GM21423 (cell line): ENCODE measurements around the gene TMEM203.

Source experiments
- ATAC-seq: cut with Tn5 transposase; IDR thresholded peaks from one replicate; pipeline ENCODE4 v1.9.1; 2021; ENCODE audit warnings: mild to moderate bottlenecking, moderate library complexity; ENCODE audit not compliant: unreplicated experiment

Gene TMEM203

DNA sequence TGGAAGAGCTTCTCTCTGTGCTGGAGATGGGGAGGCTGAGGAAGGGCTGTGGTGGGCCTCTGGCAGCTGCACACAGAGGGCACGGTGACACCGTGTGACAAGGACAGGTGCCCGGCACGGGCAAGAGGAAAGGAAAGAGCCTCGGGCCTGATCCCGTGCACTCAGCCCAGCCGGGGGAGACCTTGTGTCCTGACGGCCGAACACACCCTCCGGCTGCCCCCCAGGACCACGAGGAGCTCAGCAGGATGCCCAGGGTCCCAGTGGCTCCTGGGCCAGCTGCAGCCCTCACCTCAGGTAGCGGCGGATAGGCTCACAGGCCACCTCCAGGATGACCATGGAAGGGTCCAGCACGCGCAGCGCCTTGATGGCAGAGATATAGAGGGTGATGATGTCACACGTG lies 22.6 kb downstream of the TMEM203 start:
- ATAC-seq, result no peak

GRCh38 chr9:137181680-137182079 lies 23.8 kb downstream of the TMEM203 start:
- ATAC-seq, result no peak

- ATAC-seq, result no peak
Observed at GRCh38 chr9:137180491-137180890, 25.0 kb downstream of the TMEM203 start.

DNA sequence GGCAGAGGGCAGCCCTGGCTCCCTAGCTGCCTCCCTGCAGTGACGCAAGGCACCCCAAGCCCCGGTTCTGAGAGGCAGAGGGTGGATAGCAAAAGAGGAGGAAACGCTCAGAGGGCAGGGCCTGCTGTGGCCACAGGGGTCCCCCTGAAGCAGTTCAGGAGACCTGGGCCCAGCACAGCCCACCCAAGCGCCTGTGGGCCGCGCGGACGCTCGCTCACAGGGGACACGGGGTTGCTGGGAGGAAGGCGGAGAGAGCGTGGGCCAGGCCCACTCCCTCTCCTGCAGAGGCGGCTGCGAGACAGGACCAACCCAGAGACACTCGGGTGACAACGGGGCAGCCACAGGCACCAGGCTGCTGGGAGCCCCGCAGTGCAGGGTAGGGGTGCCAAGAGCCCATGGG lies 25.7 kb downstream of the TMEM203 start:
- no peak for ATAC-seq

GRCh38 chr9:137178939-137179630 lies 26.4 kb downstream of the TMEM203 start:
- ATAC-seq, result no peak

GRCh38 chr9:137178201-137178938 lies 27.1 kb downstream of the TMEM203 start:
- no peak for ATAC-seq

GRCh38 chr9:137176302-137177182 lies 28.9 kb downstream of the TMEM203 start:
- no peak for ATAC-seq

GRCh38 chr9:137175345-137175961 lies 30.0 kb downstream of the TMEM203 start:
- no peak for ATAC-seq

GRCh38 chr9:137174722-137175293 lies 30.6 kb downstream of the TMEM203 start:
- no peak for ATAC-seq

DNA sequence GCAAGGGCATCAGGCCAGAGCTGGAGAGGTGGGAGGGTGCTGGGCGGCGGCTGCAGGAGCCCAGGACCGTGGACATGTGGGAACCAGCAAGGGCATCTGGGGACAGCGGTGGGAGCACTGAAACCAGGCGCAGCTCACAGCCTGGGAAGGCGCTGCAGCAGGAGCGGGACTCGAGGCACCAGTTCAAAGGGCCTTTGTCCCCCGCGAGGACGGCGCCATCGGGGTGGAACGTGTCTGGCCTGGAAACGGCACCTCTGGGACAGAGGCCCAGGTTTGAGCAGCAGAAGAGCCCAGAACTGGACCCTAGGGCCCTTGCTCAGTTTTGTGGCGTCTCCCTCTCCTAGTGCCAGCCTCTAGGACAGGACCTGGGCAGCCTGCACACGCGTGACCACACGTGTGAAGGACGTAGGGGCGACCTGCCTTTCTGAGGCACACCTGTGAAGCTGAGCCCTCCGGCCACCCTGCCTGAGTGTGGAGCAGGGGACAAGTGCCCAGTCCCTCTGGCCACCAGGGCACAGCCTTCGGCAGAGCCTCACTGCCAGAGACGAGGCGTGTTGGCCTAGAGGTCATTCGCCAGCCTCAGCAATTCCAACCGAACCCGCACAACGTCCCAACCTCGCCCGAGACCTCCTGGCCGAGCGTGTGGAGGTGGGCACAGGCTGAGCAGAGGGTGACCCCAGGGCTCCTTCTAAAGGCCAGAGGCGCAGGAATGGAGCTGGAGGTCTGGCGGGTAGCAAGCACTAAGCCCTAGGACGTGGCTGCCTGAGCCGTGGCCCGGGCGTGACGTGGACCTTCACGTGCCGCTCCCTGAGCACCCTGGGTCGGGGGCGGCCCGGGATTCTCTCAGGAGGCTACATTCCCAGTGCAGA lies 31.4 kb downstream of the TMEM203 start:
- no peak for ATAC-seq

DNA sequence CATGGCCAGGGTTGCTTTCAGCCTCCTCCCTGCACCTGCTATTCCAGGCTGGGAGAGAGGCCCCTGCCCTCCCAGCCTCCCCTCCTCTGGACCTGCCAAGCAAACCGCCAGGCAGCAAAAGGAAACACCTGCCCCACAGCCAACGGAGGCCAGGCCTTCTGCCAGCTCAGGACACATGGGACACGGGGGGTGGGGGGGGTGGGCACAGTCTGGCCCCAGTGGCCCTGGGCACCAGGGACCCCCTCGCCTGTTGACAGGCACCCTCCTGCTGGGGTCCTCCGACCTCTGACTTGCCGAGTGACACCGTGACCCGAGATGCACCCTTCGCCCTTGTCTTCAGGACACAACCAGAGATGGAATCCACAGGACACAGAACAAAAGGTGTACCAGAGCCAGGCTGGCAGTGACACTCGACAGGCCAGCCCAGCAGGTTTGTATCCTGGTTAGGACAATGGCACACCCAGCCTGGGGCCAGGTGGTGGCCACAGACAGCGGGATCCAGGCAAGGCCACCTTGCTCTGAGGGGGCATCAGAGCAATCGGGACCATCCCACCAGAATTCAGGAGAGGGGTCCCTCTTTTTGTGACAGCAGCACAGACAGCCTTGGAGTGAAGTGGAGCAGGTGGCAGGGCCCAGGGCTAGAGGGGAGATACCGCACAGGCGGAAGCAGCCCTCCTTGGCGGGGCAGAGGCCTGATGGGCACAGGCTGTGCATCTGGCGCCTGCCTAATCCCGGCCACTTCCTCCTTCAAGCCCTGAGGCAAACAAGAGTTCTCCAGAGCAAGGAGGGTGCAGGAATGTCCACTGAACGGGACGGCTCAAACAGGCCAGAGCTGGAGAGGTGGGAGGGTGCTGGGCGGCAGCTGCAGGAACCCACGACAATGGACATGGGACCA lies 32.3 kb downstream of the TMEM203 start:
- no peak for ATAC-seq

- ATAC-seq, result no peak
Observed at GRCh38 chr9:137171149-137171900, 34.1 kb downstream of the TMEM203 start.

DNA sequence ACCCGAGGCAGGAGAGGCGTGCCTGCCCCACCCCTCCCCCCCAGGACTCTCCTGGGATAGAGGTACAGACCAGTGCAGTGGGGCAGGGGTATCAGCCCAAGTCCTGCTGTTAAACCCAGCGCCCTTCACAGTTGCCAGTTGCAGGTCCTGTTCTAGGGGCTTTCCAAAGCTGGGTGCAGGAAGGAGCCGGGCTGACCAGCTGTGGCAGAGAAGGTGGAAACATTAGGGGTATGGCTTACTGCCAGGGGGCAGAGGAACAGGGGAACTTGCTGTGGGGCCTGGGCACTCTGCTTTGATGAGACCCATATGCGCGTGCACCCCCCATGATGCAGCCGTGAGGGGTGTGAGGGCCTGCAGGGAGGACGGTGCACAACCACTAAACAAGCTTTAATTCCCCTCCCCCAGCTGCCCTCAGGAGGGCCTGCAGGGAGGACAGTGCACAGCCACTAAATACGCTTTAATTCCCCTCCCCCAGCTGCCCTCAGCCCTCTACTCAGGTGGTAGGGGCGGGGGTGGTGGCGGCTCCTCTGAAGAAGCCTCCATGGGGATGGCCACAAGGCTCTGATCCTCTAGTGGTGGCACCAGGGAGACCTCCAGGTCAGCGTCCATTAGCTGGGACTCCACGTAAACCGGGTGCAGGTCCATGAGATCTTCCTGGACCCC lies 34.8 kb downstream of the TMEM203 start:
- no peak for ATAC-seq

DNA sequence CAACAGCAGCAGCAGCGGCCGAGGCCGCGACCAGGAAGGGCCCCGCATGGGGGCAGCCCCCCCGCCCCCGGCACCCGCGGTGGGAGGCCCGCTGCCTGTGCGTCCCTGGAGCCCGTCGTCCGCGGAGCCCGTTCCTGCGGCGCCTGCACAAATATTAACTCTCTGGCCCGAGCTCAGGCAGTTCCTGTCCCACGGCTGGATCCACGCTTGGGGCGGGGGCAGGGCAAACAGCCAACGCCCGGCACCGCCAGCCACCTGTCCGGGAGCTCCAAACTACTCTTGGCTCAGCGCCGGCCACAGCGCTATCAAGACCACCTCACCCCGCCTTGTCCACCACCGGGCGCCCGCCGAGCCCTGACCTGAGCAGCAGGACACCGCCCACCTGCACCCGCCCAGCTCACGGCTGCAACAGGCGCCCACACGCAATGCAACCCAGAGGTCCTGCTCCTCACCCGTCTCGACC lies 35.5 kb downstream of the TMEM203 start, which contains the start of gene LRRC26:
Gene LRRC26 (minus strand): TSS at position 156 of the 463 bp plus-strand sequence. CDS start 108 bp downstream, at position 48.
- ATAC-seq, result no peak

DNA sequence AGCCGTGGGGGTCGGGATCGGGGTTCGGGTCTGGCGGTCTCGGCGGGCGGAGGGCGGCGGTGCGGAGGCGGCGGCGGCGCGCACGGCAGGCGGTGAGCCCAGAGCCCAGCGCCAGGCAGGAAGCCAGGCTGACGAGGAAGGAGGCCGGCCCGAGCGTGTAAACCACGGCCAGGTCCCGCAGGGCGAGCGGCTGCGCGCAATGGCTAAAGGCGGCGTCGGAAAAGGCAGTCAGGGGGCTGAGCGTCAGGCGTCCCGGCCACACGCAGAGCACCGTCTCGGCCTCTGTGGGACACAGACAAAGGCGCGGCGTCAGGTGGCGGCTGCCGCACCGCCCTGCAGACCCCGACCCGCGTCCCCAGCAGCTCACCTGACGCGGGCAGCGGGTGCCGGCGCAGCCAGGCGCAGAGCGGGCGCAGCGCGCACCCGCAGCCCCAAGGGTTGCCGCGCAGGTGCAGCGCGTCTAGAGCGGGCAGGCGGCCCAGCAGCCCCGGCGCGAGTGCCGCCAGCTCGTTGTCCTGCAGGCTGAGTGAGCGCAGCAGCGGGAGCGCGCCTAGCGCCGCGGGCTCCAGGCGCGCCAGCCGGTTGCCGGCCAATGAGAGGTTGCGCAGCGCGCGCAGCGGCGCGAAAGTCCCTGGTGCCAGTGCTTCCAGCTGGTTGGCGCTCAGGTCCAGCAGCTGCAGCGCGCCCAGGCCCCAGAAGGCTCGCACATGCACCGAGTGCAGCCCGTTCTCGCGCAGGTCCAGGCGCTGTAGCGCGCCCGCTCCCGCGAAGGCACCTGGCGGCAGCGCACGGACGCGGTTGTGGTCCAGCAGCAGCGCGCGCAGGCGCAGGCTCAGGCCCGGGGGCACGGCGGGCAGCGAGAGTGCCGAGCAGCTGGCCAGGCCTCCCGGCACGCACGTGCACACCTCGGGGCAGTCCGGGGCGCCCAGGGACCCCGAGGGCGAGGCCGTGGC lies 36.3 kb downstream of the TMEM203 start:
- ATAC-seq, result no peak

GRCh38 chr9:137168573-137168903 lies 36.9 kb downstream of the TMEM203 start:
- ATAC-seq, result no peak
